GM18861 (cell line): ENCODE measurements around the gene OR5A2.
"Not testable (repeated sequence)": the region's sequence is repeated elsewhere in the genome, so short reads cannot be mapped to it uniquely, and the experiment has no call there.

Experiments
- ATAC-seq: cut with Tn5 transposase; IDR thresholded peaks from one replicate; pipeline ENCODE4 v1.9.1; 2021; ENCODE audit not compliant: unreplicated experiment

The OR5A2 gene, protein sequence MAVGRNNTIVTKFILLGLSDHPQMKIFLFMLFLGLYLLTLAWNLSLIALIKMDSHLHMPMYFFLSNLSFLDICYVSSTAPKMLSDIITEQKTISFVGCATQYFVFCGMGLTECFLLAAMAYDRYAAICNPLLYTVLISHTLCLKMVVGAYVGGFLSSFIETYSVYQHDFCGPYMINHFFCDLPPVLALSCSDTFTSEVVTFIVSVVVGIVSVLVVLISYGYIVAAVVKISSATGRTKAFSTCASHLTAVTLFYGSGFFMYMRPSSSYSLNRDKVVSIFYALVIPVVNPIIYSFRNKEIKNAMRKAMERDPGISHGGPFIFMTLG

DNA sequence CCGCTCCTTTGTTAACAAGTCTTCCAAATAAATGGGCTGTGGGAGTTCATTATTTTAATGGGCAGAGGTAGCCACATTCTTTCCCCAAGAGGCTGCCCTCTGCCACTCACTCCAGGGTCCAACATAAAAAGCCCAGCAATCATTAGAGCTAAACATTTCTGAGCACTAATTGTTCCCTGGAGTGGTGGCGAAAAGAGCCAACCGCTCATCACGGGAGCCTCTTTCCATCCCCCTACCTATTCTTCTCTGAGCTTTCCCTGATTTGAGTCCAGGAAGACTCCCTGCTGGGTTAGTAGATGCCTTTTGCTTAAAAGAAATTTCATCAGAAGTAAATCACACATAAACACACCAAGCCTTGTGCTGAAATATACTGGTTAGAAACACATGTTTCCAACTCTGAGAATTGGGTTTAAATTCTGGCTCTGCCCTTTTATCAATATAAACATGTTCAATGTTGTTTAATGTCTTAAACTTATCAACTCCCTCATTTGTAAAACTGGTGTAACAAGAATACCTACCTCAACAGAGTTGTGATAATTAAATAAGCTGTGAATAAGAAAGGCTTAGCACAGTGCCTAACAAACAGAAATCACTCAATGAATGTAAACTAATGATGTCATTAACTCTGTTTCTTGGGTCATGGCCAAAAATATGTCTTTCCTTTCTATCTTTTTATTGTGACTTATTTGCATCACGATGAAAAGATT lies at the start of gene OR5A2:
Gene OR5A2, minus strand, starts transcription at position 53 of the 707 bp plus-strand sequence. CDS start 3,460 bp downstream, outside the sequence.
- no peak for ATAC-seq

DNA sequence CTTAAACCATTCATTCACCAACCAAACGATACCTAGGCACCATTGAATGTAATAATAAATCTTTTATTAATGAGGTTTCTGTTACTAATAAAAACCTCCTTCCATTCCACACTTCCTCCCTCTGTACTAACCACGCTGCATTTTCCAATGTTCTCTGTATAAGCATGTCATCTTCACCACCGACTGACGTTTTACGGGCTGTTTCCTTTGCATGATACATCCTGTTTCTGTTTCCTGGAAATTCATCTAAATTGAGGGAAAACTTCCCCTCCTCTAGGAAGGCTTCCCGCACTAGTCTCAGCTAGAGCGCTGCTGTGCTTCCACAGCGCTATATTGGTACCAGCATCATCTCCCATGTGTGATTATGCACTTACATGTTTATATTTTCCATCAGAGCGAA lies 49.0 kb upstream of the OR5A2 start:
- ATAC-seq: no peak

DNA sequence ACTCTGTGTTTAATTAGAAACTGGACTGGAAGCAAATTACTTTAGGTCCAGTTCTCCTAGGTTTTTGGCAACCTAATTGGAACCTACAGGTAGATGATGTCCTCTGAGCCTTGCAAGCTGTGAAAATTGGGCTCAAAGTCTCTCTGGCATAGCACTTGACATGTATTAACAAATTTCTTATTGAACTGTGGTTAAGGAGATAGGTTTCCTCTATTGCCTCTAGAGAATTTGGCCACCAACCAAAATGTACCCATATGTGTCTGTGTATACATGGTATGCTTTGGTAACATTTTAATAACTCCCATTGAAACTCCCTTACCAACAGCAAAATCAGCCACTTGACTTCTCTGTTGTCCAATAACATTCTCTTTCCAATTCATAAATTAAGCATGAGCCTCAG lies 46.8 kb upstream of the OR5A2 start, which contains the start of gene OR4D10:
Gene OR4D10, plus strand, starts transcription at position 301 of the 400 bp plus-strand sequence. CDS start 4,115 bp downstream, outside the sequence.
- no peak for ATAC-seq

DNA sequence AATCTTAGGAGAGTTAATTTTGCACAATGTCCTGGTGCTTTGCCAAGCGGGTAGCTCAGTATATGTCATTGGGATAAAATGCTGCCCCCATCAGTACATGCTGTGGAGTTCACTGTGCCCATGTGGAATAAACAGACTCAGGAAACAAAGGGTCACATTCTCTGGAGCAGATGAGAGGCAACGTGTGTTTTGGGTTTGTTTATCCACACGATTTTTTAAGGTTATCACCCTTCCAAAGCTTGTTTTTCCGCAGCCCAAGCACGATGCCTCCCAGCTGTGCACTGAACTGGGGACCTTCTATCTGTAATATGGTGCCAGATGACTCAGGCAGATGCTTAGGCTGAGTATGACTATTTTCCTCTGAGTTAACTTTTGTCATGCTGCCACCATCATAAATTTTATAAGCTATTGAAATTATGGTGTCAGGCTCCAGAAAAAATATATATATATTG lies 37.0 kb upstream of the OR5A2 start:
- ATAC-seq: no peak

DNA sequence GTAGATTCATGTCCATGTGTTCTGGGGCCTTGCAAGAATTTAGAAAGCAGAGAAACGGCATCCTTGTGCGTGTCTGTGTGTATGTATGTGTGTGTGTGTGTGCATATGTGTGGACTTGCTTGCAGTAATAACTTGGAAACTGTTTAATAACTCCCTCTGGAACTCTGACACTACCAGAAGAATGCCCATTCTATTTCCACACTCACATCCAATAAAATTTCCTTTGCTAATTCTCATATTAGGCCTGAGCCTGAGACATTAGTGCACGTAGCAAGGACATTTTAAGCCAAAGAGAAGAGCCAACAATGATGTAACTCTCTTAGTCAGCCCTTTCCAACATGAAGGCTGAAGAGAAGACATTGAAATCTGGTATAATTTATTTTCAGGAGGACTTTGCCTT lies 33.7 kb upstream of the OR5A2 start:
- no peak for ATAC-seq

DNA sequence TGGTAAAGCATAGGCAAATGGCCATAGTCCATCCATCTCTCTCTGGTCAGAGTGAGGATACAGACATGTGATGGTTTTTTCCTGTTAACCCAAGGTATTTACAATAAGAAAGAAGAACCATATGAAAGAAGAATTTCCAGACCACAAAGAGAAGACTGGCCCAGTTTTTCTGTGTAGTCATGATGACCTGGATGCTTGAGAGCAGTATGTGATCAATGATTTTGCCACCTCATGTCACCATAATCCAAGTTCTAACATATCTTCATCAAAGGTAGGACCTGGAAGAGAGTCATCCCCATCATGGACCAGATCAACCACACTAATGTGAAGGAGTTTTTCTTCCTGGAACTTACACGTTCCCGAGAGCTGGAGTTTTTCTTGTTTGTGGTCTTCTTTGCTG lies 30.4 kb upstream of the OR5A2 start, which contains the start of gene OR4D6:
Gene OR4D6, plus strand, starts transcription at position 301 of the 400 bp plus-strand sequence. Its CDS starts 0 bp downstream, at position 301.
- no peak for ATAC-seq

DNA sequence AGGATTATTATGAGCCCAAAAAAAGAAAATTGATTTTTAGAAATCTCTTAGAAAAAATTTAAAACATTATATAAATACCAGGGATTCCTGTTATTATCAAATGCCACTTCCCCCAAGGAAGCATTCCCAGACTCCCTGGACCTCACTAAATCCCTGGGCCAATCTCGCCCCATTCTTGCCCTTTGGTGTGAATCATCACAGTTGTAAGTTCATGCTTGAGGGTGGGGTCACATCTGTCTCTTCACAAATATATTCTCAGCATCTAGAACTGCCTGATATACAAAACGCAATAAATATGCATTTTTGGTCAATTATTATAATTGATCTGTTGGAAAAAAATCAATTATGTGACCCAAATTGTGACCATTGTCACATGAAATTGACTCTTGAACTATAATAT lies 22.3 kb upstream of the OR5A2 start:
- no peak for ATAC-seq

DNA sequence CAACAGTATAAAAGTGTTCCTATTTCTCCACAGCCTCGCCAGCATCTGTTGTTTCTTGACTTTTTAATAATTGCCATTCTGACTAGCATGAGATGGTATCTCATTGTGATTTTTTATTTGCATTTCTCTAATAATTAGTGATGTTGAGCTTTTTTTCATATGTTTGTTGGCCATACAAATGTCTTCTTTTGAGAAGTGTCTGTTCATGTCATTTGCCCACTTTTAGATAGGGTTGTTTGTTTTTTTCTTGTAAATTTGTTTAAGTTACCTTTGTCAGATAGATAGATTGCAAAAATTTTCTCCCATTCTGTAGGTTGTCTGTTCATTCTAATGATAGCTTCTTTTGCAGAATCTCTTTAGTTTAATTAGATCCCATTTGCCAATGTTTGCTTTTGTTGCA lies 19.4 kb upstream of the OR5A2 start:
- not testable (repeated sequence) for ATAC-seq

DNA sequence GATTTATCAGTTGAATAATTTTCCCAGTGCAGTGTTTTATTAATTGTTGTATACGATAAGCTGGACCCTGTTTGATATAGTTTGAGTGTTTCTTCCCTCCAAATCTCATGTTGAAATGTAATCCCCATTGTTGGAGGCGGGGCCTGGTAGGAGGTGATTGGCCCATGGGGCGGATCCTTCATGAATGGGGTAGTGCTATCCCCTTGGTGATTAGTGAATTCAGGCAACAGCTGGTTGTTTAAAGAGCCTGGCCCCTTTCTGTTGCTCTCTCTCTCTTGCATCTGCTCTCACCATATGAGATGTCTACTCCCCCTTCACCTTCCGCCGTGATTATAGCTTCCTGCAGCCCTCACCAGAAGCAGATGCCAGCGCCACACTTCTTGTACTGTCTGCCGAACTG lies 11.6 kb upstream of the OR5A2 start:
- ATAC-seq: no peak

DNA sequence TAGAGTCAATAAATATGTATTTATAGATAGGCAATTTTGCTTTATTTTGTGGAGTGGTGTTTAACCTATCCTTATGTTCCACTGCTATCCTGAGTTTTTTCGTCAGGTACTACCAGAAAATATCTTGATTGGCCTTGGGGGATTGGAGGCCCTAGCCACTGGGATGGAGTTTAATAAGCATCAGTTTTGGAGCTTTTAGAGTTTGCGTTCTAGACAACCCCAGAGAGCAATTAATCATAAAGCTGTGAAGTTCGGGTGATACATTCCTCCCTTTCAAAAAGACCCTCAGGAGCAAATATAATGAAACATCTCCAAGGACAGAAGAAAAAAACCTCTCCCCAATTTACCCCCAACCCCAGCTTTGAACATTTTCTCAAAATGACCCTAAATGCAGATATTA lies 10.0 kb upstream of the OR5A2 start, which contains the start of gene OR5A1:
Gene OR5A1, plus strand, starts transcription at position 301 of the 400 bp plus-strand sequence. CDS start 6,700 bp downstream, outside the sequence.
- no peak for ATAC-seq

DNA sequence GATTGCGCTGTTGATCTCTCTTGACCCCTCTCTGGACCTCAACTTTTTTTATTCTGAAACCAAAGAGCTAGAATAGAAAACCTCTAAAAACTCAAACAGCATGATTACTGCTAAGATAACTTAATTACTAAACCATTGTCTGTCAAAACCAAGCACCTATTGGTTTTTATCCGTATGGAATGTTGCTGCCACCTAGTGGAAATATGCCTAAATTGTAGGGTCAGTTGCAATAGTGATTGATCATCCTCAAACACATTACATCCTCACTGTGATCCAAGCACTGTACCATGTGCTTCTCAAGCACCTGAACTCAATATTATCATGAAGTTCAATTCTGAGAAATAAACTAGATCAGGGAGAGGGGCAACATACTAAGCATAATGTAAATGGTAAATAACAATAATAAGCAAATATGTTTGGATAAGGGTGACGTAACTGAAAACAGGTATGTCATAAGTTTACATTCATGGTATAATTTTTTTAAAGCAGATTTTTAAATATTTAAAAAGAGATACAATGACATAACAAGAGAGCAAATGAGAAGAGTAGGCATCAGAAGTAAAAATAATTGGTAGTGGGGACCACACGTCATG lies 3.8 kb upstream of the OR5A2 start:
- ATAC-seq: peak; percentile 88

DNA sequence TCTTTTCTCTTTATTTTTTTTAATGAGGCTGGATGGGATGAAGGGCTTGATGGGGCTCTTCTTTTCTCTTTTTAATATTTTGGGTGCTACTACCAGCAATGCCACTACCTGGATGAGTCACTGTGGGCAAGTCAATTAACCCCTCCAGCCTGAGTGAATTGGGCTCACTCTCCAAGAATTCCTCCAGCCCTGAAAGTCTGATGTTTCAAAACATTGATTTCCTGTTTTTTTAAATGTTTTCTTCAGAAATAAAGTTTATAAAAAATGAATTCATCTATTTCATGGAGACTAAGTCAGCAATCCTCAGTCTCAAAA lies 812 bp upstream of the OR5A2 start:
- no peak for ATAC-seq

DNA sequence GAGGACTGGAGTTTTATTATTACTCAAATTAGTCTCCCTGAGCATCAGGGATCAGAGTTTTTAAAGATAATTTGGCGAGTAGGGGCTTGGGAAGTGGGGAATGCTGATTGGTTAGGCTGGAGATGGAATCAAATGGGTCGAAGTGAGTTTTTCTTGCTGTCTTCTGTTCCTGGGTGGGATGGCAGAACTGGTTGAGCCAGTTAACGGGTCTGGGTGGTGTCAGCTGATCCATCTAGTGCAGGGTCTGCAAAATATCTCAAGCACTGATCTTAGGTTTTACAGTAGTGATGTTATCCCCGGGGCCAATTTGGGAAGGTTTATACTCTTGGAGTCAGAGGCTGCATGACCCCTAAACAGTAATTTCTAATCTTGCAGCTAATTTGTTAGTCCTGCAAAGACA lies 1.1 kb downstream of the OR5A2 start:
- ATAC-seq: no peak

DNA sequence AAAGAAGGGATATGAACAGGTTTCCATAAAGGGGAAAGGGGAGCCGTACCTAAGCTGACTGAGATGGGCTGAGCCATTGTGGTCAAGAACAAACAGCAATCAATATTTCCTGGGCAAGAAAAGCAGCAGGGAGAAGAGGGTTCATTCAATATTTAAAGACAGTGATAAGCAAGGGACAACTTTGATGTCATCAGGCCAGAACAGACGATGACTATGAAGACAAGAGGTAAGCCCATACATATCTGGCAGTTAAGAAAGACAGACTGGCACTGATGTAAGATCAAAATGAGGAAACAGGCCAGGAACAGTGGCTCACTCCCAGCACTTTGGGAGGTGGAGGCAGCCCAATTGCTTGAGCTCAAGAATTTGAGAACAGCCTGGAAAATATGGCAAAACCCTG lies 2.4 kb downstream of the OR5A2 start:
- ATAC-seq: no peak

DNA sequence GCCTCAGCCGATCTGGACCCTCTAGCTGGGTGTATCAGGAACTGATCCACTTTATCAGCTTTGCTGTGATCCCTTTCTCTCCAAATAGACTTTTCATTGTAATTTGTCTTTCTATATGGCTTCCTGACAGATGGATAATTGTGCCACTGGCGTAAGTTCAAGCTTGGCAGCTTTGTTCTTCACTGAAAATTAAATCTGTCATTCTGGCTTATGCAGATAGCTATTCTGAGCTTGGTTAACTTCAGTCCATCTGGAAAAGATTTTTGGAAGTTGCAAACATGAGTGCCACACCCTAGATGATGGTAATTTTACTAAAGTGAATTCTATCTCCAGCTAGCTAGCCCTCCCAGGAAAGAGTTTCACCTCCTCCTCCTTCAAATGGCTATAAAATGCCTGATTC lies 8.1 kb downstream of the OR5A2 start:
- ATAC-seq: no peak

DNA sequence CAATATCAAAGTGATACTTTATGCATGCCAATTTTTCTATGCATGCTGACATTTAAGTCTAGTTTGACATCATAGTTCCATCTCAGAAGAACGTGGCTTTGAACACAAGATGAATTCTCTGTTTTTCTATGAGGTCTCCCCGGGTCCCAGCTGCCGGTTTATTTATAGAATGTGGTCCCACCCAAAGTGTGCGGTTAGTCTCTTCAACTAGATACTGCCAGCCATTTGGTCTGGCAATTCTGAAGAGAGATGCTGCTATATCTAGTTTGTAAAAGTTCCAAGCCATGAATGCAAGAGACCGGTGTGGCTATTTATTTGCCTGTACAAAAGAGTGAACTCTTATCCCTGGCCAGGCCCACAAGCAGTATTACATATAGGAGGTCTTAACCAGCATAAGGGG lies 9.2 kb downstream of the OR5A2 start:
- no peak for ATAC-seq

DNA sequence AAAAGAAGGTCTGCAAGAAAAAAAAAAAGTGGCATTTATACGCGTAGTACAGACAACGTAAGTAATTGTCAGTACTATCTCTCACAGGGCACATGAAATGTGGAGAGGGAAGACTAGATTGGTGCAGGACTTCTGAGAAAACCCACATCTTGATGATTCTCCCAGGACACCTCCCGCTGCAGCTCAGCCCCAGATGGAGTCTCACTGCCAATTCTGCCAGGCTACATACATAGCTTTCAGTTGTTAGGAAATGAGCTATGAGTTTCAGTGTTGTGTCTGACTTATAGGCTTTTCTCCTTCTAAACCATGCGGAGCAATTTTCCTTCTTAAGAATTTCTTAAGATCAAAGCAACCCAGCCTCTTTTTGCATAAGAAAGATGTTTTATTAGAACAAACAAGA lies 9.6 kb downstream of the OR5A2 start:
- no peak for ATAC-seq

DNA sequence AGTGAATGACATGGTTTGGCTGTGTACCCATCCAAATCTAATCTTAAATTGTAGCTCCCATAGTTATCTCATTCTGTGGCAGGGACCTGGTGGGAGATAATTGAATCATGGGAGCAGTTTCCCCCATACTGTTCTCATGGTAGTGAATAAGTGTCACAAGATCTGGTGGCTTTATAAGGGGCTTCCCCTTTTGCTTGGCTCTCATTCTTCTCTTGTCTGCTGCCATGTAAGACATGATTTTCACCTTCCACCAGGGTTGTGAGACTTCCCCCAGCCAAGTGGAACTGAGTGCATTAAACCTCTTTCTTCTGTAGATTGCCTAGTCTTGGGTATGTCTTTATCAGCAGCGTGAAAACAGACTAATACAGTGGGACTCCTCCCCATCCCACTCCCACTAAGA lies 11.1 kb downstream of the OR5A2 start:
- no peak for ATAC-seq

DNA sequence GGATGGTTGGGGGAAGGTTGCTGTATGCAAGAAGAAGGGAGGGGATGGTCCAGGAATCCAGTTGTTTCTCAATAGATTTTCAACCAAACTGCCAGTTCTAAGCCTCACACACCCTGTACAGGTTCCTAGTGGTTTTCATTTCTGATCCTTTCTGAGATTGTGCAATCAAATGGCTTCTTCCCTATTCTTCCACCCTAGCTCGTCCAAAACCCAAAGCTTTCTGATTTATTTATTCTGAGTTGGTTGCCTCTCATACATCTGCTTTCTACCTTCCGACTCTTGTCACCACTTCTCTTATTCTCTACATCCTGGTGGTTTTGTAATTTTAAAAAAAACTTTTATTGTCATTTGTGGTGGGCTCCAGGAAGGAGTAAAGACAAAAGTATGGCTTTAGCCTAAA lies 12.6 kb downstream of the OR5A2 start:
- ATAC-seq: no peak

DNA sequence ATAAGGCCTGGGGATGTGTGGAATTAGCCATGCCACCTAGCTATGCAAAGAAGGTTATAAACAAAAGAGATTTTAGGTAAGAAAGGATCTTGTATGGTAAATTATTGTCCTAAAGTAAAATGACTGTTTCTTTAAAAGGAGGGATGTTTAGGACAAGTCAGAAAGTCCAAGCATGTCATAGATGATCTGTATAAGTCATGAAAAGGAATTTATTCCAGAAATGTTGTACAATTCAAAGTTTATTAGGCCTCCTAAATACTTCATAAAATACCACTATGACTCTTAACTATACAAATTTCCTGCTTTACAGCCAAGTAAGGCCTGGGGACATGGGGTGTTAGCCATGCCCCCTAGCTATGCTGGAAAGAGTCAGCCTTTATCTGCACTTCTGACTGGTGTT lies 22.7 kb downstream of the OR5A2 start:
- ATAC-seq: no peak

DNA sequence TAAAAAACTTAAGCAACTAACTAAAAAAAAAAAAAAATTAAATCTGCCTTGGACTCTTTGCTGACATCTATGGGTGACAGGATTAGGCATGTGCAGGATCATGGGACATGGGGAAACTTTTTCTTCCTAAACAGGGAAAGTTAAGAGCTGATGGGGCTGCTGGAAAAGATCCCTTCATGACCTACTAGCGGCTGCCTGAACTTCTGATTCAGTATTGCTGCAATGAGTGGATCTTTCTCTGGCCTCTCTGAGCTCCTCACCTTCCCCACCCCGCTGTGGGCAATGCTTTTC lies 25.0 kb downstream of the OR5A2 start:
- no peak for ATAC-seq
